Measurements from ENCODE around the gene GPHN.

Gene GPHN

GRCh38 chr14:66979101-66979974 lies 471.4 kb downstream of the GPHN start:
- no peak for TF ChIP-seq CTCF (IDR thresholded peaks at IDR 0.05; ENCODE audit: unreplicated experiment in 3 of 3)
- Mint-ChIP-seq H3K4me1 (peaks cover 7% of the 10 kb centered on the region), H3K36me3 (ENCODE audit: low read depth) (no peaks in the 10 kb centered on the region), H3K9me3 (no peaks in the 10 kb centered on the region), H3K27me3 (ENCODE audit: low read depth) (no peaks in the 10 kb centered on the region), H3K4me3 (no peak overlapping the region), H3K27ac (peak overlapping the region; percentile 16 to 78 (median 23))

GRCh38 chr14:66982247-66982646 lies 474.3 kb downstream of the GPHN start:
- H3K36me3 Mint-ChIP-seq (ENCODE audit: low read depth): peaks cover 4% of the 10 kb centered on the region
- H3K4me1 Mint-ChIP-seq: peaks cover 7% of the 10 kb centered on the region
- no peak overlapping the region for H3K27ac Mint-ChIP-seq
- H3K9me3 Mint-ChIP-seq: no peaks in the 10 kb centered on the region
- H3K4me3 Mint-ChIP-seq: no peak overlapping the region
- H3K27me3 Mint-ChIP-seq (ENCODE audit: low read depth): no peaks in the 10 kb centered on the region
- TF ChIP-seq CTCF (IDR thresholded peaks at IDR 0.05; ENCODE audit: unreplicated experiment in 3 of 3): no peak

GRCh38 chr14:66992776-66993175 lies 484.8 kb downstream of the GPHN start:
- H3K27ac Mint-ChIP-seq: no peak overlapping the region
- no peaks in the 10 kb centered on the region for H3K4me1 Mint-ChIP-seq
- no peak overlapping the region for H3K4me3 Mint-ChIP-seq
- peaks cover 3% of the 10 kb centered on the region for H3K36me3 Mint-ChIP-seq (ENCODE audit: low read depth)
- H3K9me3 Mint-ChIP-seq: no peaks in the 10 kb centered on the region
- no peak for TF ChIP-seq CTCF (IDR thresholded peaks at IDR 0.05; ENCODE audit: unreplicated experiment in 3 of 3)
- H3K27me3 Mint-ChIP-seq (ENCODE audit: low read depth): no peaks in the 10 kb centered on the region

- Mint-ChIP-seq H3K4me3 (no peak overlapping the region), H3K27me3 (ENCODE audit: low read depth) (no peaks in the 10 kb centered on the region), H3K36me3 (ENCODE audit: low read depth) (peaks cover 3% of the 10 kb centered on the region), H3K9me3 (no peaks in the 10 kb centered on the region), H3K27ac (no peak overlapping the region), H3K4me1 (no peaks in the 10 kb centered on the region)
- no peak for TF ChIP-seq CTCF (IDR thresholded peaks at IDR 0.05; ENCODE audit: unreplicated experiment in 3 of 3)
Measured at GRCh38 chr14:66993512-66993911, 485.6 kb downstream of the GPHN start.

- H3K4me1 Mint-ChIP-seq: peaks cover 5% of the 10 kb centered on the region
- H3K9me3 Mint-ChIP-seq: no peaks in the 10 kb centered on the region
- no peak for TF ChIP-seq CTCF (IDR thresholded peaks at IDR 0.05; ENCODE audit: unreplicated experiment in 3 of 3)
- H3K36me3 Mint-ChIP-seq (ENCODE audit: low read depth): peaks cover 3% of the 10 kb centered on the region
- no peak overlapping the region for H3K4me3 Mint-ChIP-seq
- no peaks in the 10 kb centered on the region for H3K27me3 Mint-ChIP-seq (ENCODE audit: low read depth)
- no peak overlapping the region for H3K27ac Mint-ChIP-seq
Measured at GRCh38 chr14:66998013-66998412, 490.1 kb downstream of the GPHN start.

GRCh38 chr14:66999978-67000377 lies 492.0 kb downstream of the GPHN start:
- Mint-ChIP-seq H3K4me1 (peaks cover 5% of the 10 kb centered on the region), H3K36me3 (ENCODE audit: low read depth) (peaks cover 2% of the 10 kb centered on the region), H3K4me3 (no peak overlapping the region), H3K27ac (no peak overlapping the region), H3K27me3 (ENCODE audit: low read depth) (no peaks in the 10 kb centered on the region), H3K9me3 (no peaks in the 10 kb centered on the region)
- TF ChIP-seq CTCF (IDR thresholded peaks at IDR 0.05; ENCODE audit: unreplicated experiment in 3 of 3): no peak

All from nephron (organoid).